ENCODE measurements around the gene KLHDC8B. TPM values are rescaled to one million over a fixed set of nuclear protein-coding genes. Genes with fewer than 3 reads are reported as not detected.
"Not testable (repeated sequence)": the region's sequence is repeated elsewhere in the genome, so short reads cannot be mapped to it uniquely, and the experiment has no call there.

Gene KLHDC8B
- total RNA-seq, 4 donors from 2014 or later: 4.5 to 23.5 (median 13.4) TPM

DNA sequence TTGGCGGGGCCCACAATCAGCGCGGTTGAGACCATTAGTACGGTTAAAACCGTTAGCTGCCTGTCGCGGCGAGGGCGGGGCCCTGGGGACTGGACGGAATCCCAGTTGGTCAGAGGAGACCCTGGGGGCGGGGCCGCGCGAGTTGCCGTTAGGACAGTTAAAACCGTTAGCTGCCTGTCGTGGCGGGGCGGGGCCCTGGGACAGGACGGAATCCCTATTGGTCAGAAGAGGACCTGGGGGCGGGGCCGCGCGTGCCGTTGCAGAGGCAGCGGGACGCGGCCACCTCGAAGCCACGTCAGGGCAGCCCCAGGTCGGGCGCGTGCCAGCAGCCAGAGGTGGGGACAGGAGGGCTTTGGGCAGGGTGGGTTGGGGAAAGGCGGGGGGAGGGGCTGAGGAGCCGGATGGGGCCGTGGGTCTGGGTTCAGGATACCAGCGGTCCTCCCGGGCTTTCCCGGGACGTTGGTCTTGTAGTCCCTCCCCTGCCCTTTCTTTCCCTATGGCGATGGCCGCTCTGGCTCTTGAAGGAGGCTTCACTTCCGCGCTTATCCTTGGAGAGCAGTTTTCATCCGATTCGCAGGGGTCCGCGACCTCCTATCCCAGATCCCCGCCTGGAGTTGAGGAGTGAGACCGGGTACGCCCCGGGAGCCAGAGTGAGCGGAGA lies 28.0 kb downstream of the KLHDC8B start:
- H3K9me3 ChIP-seq: no peaks in the 10 kb centered on the region
- WGBS, 2 donors (ENCODE audit: low coverage in 1 of 2): 64 to 87% methylated on average over 10 to 53 of the region's 53 CpGs
- in situ Hi-C loops (cut with MboI; ENCODE audit: low pct_ligation_motif_present in 1 of 4, low pct_unique_long_range_greater_than_20kb in 1 of 4, low sequenced_read_pairs in 3 of 4) (no loop called here), intact Hi-C loops (cut with DNase I; ENCODE audit: low total_unique reads) (no loop called here)
- no peaks in the 10 kb centered on the region for H3K27me3 ChIP-seq
- peak overlapping the region in 3 of 4 donors; percentile 48 to 74 (median 67) for H3K27ac ChIP-seq
- no peaks in the 10 kb centered on the region for H3K4me1 ChIP-seq
- H3K4me3 ChIP-seq: peak overlapping the region in 3 of 4 donors; percentile 10 to 37 (median 22)
- TF ChIP-seq EP300 (IDR thresholded peaks at IDR 0.05; ENCODE audit: low read depth) (no peak), POLR2AphosphoS5 (IDR thresholded peaks at IDR 0.05) (peak in 2 of 3 donors; percentile 17 to 71)
- peak; percentile 74 for DNase-seq
- H3K36me3 ChIP-seq: no peaks in the 10 kb centered on the region

DNA sequence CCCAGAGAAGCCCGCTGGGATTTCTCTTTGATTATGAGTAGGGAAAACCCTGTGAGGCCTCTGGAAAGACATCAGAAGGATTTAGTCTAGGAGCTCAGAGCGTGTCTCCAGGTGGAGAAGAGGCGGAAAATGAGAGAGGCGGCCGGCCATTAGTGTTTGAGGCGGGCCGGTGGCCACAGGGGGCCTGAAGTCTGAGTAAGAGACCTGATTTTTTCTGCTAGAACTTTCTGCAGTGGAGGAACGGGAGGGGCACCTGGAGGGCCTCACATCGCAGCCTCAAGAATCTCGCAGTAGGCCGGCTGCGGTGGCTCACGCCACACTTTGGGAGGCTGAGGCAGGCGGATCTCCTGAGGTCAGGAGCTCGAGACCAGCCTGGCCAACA lies 28.5 kb downstream of the KLHDC8B start:
- H3K36me3 ChIP-seq: no peaks in the 10 kb centered on the region
- H3K4me3 ChIP-seq: peak overlapping the region in 3 of 4 donors; percentile 10 to 37 (median 22)
- peak overlapping the region in 3 of 4 donors; percentile 48 to 74 (median 67) for H3K27ac ChIP-seq
- TF ChIP-seq, protein P1, sequence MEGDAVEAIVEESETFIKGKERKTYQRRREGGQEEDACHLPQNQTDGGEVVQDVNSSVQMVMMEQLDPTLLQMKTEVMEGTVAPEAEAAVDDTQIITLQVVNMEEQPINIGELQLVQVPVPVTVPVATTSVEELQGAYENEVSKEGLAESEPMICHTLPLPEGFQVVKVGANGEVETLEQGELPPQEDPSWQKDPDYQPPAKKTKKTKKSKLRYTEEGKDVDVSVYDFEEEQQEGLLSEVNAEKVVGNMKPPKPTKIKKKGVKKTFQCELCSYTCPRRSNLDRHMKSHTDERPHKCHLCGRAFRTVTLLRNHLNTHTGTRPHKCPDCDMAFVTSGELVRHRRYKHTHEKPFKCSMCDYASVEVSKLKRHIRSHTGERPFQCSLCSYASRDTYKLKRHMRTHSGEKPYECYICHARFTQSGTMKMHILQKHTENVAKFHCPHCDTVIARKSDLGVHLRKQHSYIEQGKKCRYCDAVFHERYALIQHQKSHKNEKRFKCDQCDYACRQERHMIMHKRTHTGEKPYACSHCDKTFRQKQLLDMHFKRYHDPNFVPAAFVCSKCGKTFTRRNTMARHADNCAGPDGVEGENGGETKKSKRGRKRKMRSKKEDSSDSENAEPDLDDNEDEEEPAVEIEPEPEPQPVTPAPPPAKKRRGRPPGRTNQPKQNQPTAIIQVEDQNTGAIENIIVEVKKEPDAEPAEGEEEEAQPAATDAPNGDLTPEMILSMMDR (IDR thresholded peaks at IDR 0.05): no peak
- no peak for TF ChIP-seq POLR2A (IDR thresholded peaks at IDR 0.05)
- WGBS, 2 donors (ENCODE audit: low coverage in 1 of 2): 82 to 83% methylated on average over 6 to 15 of the region's 15 CpGs
- intact Hi-C loops (cut with DNase I; ENCODE audit: low total_unique reads) (no loop called here), in situ Hi-C loops (cut with MboI; ENCODE audit: low pct_ligation_motif_present in 1 of 4, low pct_unique_long_range_greater_than_20kb in 1 of 4, low sequenced_read_pairs in 3 of 4) (no loop called here)
- no peaks in the 10 kb centered on the region for H3K9me3 ChIP-seq
- no peak for DNase-seq
- no peaks in the 10 kb centered on the region for H3K4me1 ChIP-seq
- H3K27me3 ChIP-seq: no peaks in the 10 kb centered on the region

DNA sequence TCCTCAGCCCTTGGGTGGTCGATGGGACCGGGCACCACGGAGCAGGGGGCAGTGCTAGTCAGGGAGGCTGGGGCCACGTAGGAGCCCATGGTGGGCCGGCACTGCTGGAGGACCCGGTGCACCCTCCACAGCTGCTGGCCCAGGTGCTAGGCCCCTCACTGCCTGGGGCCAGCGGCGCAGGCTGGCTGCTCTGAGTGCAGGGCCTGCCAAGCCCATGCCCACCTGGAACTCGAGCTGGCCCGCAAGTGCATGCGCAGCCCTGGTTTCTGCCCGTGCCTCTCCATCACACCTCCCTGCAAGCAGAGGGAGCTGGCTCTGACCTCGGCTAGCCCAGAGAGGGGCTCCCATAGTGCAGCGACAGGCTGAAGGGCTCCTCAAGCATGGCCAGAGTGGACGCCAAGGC lies 42.1 kb downstream of the KLHDC8B start:
- in situ Hi-C loops (cut with MboI; ENCODE audit: low pct_ligation_motif_present in 1 of 4, low pct_unique_long_range_greater_than_20kb in 1 of 4, low sequenced_read_pairs in 3 of 4): no loop called here
- Histone ChIP-seq H3K36me3 (no peaks in the 10 kb centered on the region), H3K27me3 (no peaks in the 10 kb centered on the region), H3K4me1 (peaks cover 4 to 8% (median 7%) of the 10 kb centered on the region in 4 donors), H3K4me3 (no peak overlapping the region), H3K9me3 (no peaks in the 10 kb centered on the region), H3K27ac (no peak overlapping the region)
- no peak for TF ChIP-seq EP300 (IDR thresholded peaks at IDR 0.05; ENCODE audit: low read depth)
- no peak for TF ChIP-seq POLR2A (IDR thresholded peaks at IDR 0.05)
- TF ChIP-seq POLR2AphosphoS5 (IDR thresholded peaks at IDR 0.05): no peak
- TF ChIP-seq, protein P1 (IDR thresholded peaks at IDR 0.05): no peak
- intact Hi-C loops (cut with DNase I; ENCODE audit: low total_unique reads): no loop called here
- 95% methylated on average over 15 of the region's 15 CpGs; no CpG with 5 or more reads in 1 of the 2 donors for WGBS, 2 donors (ENCODE audit: low coverage in 1 of 2)
- no peak for DNase-seq

DNA sequence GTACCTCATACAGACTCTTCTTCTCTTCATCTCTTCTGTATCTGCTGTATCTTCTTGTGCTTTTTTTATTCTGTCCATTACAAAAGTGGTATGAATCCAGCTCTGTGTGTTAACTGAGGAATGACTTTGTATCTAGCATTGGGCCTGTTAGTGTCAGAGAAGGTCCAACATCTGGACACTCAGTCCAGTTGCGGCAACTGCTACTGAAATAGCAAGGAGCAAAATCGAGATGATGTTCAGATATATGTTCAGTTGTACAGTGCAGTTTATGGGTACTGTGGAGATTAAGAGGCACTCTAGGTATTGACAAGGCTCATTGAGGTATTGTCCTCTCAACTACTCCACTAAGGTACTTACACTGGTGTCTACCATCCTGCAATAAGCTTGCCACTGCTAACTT lies 42.6 kb downstream of the KLHDC8B start:
- intact Hi-C loops (cut with DNase I; ENCODE audit: low total_unique reads): no loop called here
- TF ChIP-seq POLR2A (IDR thresholded peaks at IDR 0.05): no peak
- no peak for TF ChIP-seq POLR2AphosphoS5 (IDR thresholded peaks at IDR 0.05)
- TF ChIP-seq, protein P1 (IDR thresholded peaks at IDR 0.05): no peak
- no peak for TF ChIP-seq EP300 (IDR thresholded peaks at IDR 0.05; ENCODE audit: low read depth)
- no peak for DNase-seq
- H3K4me1 ChIP-seq: peaks cover 8 to 12% (median 11%) of the 10 kb centered on the region in 4 donors
- WGBS, 2 donors (ENCODE audit: low coverage in 1 of 2): 71 to 82% methylated on average over 2 of the region's 2 CpGs
- H3K27ac ChIP-seq: no peak overlapping the region
- no peaks in the 10 kb centered on the region for H3K27me3 ChIP-seq
- no peaks in the 10 kb centered on the region for H3K9me3 ChIP-seq
- no peaks in the 10 kb centered on the region for H3K36me3 ChIP-seq
- no peak overlapping the region for H3K4me3 ChIP-seq
- in situ Hi-C loops (cut with MboI; ENCODE audit: low pct_ligation_motif_present in 1 of 4, low pct_unique_long_range_greater_than_20kb in 1 of 4, low sequenced_read_pairs in 3 of 4): no loop called here

DNA sequence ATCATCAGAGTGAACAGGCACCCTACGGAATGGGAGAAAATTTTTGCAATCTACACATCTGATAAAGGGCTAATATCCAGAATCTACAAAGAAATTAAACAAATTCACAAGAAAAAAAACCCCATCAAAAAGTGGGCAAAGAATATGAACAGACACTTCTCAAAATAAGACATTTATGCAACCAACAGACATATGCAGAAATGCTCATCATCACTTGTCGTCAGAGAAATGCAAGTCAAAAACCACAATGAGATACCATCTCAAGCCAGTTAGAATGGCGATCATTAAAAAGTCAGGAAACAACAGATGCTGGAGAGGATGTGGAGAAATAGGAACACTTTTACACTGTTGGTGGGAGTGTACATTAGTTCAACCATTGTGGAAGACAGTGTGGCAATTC lies 45.3 kb downstream of the KLHDC8B start:
- H3K36me3 ChIP-seq; H3K27me3 ChIP-seq; in situ Hi-C loops (cut with MboI; ENCODE audit: low pct_ligation_motif_present in 1 of 4, low pct_unique_long_range_greater_than_20kb in 1 of 4, low sequenced_read_pairs in 3 of 4); H3K27ac ChIP-seq; intact Hi-C loops (cut with DNase I; ENCODE audit: low total_unique reads); H3K4me3 ChIP-seq; H3K9me3 ChIP-seq; DNase-seq: not testable (repeated sequence)
- H3K4me1 ChIP-seq: peaks cover 8 to 14% (median 12%) of the 10 kb centered on the region in 4 donors
- 59 to 85% methylated on average over 3 of the region's 3 CpGs for WGBS, 2 donors (ENCODE audit: low coverage in 1 of 2)

DNA sequence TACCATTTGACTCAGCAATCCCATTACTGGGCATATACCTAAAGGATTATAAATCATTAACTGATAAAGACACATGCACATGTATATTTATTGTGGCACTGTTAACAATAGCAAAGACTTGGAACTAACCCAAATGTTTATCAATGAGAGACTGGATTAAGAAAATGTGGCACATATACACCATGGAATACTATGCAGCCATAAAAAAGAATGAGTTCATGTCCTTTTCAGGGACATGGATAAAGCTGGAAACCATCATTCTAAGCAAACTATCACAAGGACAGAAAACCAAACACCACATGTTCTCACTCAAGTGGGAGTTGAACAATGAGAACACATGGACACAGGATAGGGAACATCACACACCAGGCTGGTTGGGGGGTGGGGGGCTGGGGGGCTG lies 45.7 kb downstream of the KLHDC8B start:
- H3K4me3 ChIP-seq; H3K27me3 ChIP-seq; H3K36me3 ChIP-seq; in situ Hi-C loops (cut with MboI; ENCODE audit: low pct_ligation_motif_present in 1 of 4, low pct_unique_long_range_greater_than_20kb in 1 of 4, low sequenced_read_pairs in 3 of 4); intact Hi-C loops (cut with DNase I; ENCODE audit: low total_unique reads); DNase-seq; H3K27ac ChIP-seq; H3K9me3 ChIP-seq: not testable (repeated sequence)
- peaks cover 8 to 14% (median 12%) of the 10 kb centered on the region in 4 donors for H3K4me1 ChIP-seq
